ENCODE data around the gene CACNA1G.
A peak's percentile ranks its signal among the peaks of the same experiment; 100 is the strongest.

The CACNA1G gene

DNA sequence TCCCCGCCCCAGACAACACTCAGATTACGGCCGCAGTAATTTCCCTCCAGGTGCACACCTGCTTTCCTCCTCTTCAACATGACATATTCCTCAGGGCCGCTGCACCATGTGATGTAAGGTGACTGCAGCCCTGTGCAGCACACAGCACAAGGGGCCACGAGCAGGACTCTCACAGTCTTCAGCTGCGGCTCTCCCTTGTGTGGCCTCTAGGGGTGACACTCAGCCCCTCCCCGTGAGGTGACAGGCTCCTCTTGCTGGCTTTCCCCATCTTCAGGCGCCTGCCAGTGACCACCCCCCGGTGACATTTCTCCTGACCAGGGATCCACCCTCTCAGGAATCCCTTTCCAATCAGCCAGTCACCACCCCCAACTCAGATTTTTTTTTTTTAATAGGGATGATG is 42.8 kb downstream of the CACNA1G start:
- H3K4me3 Mint-ChIP-seq, result no peak overlapping the region
- H3K27ac Mint-ChIP-seq, result no peak overlapping the region
- no peaks in the 10 kb centered on the region for H3K36me3 Mint-ChIP-seq
- ATAC-seq (replicated peaks), result peak; percentile 65 to 66
- H3K4me1 Mint-ChIP-seq, result peaks cover 0 to 7% of the 10 kb centered on the region in 2 donors
- no peaks in the 10 kb centered on the region for H3K9me3 Mint-ChIP-seq
- H3K27me3 Mint-ChIP-seq, result peaks cover 55 to 60% of the 10 kb centered on the region in 2 donors
- no peak for DNase-seq

GRCh38 chr17:50604513-50604912 is 44.0 kb downstream of the CACNA1G start:
- Mint-ChIP-seq H3K27ac (no peak overlapping the region), H3K4me3 (no peak overlapping the region), H3K9me3 (no peaks in the 10 kb centered on the region), H3K4me1 (no peaks in the 10 kb centered on the region), H3K27me3 (peaks cover 62 to 63% of the 10 kb centered on the region in 2 donors), H3K36me3 (no peaks in the 10 kb centered on the region)
- DNase-seq (no peak), ATAC-seq (replicated peaks) (no peak)

- no peaks in the 10 kb centered on the region for H3K9me3 Mint-ChIP-seq
- ATAC-seq (replicated peaks) (no peak), DNase-seq (no peak)
- H3K4me1 Mint-ChIP-seq, result no peaks in the 10 kb centered on the region
- H3K36me3 Mint-ChIP-seq, result no peaks in the 10 kb centered on the region
- no peak overlapping the region for H3K4me3 Mint-ChIP-seq
- H3K27me3 Mint-ChIP-seq, result peaks cover 63 to 68% of the 10 kb centered on the region in 2 donors
- no peak overlapping the region for H3K27ac Mint-ChIP-seq
These were observed 44.9 kb downstream of the CACNA1G start for GRCh38 chr17:50605429-50605828.

DNA sequence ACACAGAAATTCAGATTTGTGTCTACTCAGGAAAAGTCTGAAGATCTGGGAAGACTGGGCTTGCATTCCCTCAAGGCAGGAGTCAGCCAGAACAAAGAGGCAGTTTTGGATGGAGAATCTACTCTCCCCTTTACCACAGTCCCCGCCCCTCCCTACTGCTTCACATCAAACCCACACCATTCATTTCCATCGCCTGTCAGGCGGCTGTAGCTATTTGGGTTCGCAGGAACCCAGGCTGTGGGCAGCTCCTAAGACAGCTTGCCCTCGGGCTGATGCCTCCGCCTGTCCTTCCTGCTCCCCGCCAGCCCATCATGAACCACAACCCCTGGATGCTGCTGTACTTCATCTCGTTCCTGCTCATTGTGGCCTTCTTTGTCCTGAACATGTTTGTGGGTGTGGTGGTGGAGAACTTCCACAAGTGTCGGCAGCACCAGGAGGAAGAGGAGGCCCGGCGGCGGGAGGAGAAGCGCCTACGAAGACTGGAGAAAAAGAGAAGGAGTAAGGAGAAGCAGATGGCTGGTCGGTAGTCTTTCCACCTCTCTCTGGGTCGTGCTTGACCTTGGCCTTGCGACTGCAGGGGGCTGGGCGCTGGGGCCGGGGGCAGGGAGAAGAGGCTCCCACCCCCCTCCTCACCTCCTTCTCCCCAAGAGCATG is 47.1 kb downstream of the CACNA1G start:
- peaks cover 52 to 62% of the 10 kb centered on the region in 2 donors for H3K27me3 Mint-ChIP-seq
- no peak overlapping the region for H3K4me3 Mint-ChIP-seq
- ATAC-seq (replicated peaks) (no peak), DNase-seq (no peak)
- no peaks in the 10 kb centered on the region for H3K9me3 Mint-ChIP-seq
- H3K27ac Mint-ChIP-seq, result no peak overlapping the region
- no peaks in the 10 kb centered on the region for H3K4me1 Mint-ChIP-seq
- no peaks in the 10 kb centered on the region for H3K36me3 Mint-ChIP-seq

DNA sequence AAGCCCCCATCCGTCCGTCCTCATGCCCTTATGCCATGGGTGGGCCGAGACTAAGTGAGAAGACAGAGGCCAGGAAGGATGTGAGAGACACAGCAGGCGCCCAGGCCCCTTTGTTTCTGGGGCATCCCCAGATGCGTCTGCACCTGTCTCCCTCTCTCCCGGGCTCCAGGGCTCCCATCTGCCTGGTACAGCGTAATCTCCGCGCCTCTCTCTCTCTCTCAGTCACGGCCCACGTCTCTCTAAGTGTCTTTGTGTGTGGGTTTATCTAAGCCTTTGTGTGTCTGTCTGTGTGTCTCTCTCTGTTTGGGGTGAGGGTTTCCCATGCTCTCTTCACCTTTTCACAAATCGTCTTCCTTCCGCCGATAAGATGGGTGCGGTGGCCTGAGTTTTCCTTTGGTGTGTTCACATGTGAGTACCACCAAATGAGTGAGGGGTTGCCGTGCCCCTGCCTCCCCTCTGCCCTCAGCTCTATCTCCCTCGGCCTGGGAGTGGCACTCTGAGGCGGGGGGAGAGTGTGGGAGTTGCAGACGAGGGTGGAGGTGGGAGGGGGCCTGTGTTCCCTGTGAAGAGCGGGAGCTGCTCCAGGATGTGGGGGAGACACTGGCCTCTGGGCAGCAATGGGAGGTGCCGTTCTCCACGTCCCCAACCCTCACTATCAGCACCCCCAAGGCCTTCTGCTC is 48.3 kb downstream of the CACNA1G start:
- Mint-ChIP-seq H3K27ac (no peak overlapping the region), H3K36me3 (no peaks in the 10 kb centered on the region), H3K4me3 (no peak overlapping the region), H3K27me3 (peaks cover 49 to 53% of the 10 kb centered on the region in 2 donors), H3K9me3 (no peaks in the 10 kb centered on the region), H3K4me1 (peaks cover 0 to 3% of the 10 kb centered on the region in 2 donors)
- no peak for ATAC-seq (replicated peaks)
- no peak for DNase-seq

DNA sequence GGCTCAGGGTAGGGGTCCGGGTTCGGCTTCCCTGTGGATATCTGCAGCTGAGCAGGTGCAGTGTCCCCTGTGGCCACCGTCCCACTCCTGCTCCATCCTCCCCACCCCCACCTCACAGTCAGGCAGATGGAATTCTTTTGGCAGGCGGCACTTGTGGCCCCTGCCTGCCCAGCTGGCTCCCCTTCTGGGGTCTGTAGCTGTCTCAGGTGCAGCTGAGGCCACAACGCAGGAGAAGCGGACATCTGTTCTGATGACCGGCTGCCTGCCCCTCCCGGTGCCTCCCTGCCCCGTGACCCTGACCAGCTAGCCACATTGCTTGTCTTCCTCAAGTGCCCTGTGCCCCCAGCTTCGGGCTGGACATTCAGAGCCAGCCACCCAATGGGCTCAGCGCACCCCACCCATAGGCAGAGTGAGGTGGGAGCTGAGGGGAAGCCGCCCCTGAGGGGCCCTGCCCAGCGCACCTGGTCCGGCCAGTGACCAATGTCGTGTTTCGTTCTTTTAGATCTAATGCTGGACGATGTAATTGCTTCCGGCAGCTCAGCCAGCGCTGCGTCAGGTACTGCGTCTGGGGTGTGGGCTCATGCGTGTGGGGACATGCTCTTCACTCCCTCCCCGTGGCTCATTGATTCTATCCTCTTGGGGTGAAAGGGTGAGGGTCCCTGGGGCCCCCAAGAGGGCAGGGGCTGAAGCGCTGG is 49.0 kb downstream of the CACNA1G start:
- peaks cover 49 to 53% of the 10 kb centered on the region in 2 donors for H3K27me3 Mint-ChIP-seq
- no peak overlapping the region for H3K27ac Mint-ChIP-seq
- DNase-seq (no peak), ATAC-seq (replicated peaks) (no peak)
- no peak overlapping the region for H3K4me3 Mint-ChIP-seq
- H3K9me3 Mint-ChIP-seq, result no peaks in the 10 kb centered on the region
- H3K4me1 Mint-ChIP-seq, result peaks cover 1 to 10% of the 10 kb centered on the region in 2 donors
- no peaks in the 10 kb centered on the region for H3K36me3 Mint-ChIP-seq

DNA sequence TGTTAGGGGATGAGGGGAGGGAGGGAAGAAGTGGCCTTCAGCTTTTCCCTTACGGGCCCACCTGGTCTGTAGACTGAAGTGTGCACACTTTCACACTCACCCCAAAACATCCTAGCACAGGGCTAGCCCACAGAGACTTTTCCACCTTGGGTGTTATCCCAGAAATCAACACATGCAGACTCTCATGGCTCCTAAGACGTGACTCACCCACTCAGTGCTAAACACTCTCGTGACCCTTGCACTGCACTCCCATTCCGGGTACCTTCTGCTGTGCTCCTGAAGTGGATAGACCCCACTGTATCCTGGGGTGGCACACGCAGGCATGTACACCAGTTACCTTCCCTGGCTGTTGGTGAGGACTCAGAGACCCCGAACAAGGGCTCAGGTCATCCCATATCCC is 51.1 kb downstream of the CACNA1G start:
- peaks cover 44 to 45% of the 10 kb centered on the region in 2 donors for H3K27me3 Mint-ChIP-seq
- H3K4me3 Mint-ChIP-seq, result no peak overlapping the region
- no peaks in the 10 kb centered on the region for H3K9me3 Mint-ChIP-seq
- H3K4me1 Mint-ChIP-seq, result peaks cover 1 to 13% of the 10 kb centered on the region in 2 donors
- DNase-seq (no peak), ATAC-seq (replicated peaks) (no peak)
- H3K36me3 Mint-ChIP-seq, result no peaks in the 10 kb centered on the region
- no peak overlapping the region for H3K27ac Mint-ChIP-seq

GRCh38 chr17:50612281-50612680 is 51.8 kb downstream of the CACNA1G start:
- ATAC-seq (replicated peaks) (no peak), DNase-seq (no peak)
- H3K4me3 Mint-ChIP-seq, result no peak overlapping the region
- no peaks in the 10 kb centered on the region for H3K9me3 Mint-ChIP-seq
- peaks cover 1 to 13% of the 10 kb centered on the region in 2 donors for H3K4me1 Mint-ChIP-seq
- no peak overlapping the region for H3K27ac Mint-ChIP-seq
- H3K27me3 Mint-ChIP-seq, result peaks cover 41 to 45% of the 10 kb centered on the region in 2 donors
- H3K36me3 Mint-ChIP-seq, result no peaks in the 10 kb centered on the region

- Mint-ChIP-seq H3K27me3 (peaks cover 43 to 50% of the 10 kb centered on the region in 2 donors), H3K4me3 (no peak overlapping the region), H3K36me3 (no peaks in the 10 kb centered on the region), H3K9me3 (no peaks in the 10 kb centered on the region), H3K27ac (no peak overlapping the region), H3K4me1 (peaks cover 1 to 13% of the 10 kb centered on the region in 2 donors)
- no peak for DNase-seq
- ATAC-seq (replicated peaks), result no peak
These were observed 52.8 kb downstream of the CACNA1G start for GRCh38 chr17:50613007-50613992.

DNA sequence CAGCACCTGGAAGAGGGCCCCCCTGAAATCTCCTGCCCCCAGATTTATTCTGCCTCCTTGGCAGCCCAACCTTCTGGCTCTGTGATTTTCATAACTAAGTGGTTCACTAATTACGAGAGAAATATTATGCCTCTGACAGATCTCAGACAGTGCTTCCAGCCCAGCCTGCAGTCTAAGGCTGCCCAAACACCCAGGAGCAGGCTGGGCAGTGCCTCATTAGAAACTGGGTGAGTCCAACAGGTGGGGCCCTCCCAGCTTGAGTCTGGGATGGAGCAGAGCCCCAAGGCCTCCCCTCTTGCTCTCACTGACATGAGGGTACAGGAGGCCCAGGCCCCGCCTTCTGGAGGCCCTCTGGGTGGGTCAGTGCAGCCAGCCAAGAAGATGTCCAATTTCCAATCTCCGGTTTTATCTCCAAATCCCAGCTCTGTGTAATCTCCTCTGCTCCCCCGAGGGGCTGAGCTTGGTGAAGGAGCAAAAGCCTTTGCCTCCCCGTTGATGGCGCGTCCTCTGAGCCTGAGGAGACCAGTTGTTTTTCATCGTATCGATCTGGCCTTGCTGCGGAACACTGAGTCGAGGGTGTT is 54.0 kb downstream of the CACNA1G start:
- Mint-ChIP-seq H3K36me3 (no peaks in the 10 kb centered on the region), H3K9me3 (no peaks in the 10 kb centered on the region), H3K4me3 (no peak overlapping the region), H3K4me1 (peaks cover 3 to 13% of the 10 kb centered on the region in 2 donors), H3K27me3 (peaks cover 49 to 55% of the 10 kb centered on the region in 2 donors), H3K27ac (no peak overlapping the region)
- no peak for ATAC-seq (replicated peaks)
- DNase-seq, result no peak

DNA sequence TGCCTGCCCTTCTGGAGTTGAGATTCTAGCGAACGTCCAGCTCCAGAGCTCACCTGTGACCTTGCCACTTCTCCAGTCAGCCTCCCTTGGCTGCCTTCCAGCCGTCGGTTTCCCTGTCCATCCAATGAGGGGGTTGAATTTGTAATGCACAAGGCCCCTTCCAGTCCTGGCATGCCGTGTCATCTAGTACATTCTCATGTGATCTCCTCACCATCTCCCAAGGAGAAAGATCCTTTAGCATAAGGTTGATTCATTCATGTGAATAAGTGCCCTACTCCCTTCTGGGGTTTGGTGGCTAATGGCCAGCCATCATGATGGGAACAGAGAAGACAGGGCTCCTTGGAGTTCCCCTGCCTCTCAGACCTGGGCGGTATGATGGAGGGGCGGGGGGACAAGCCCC is 55.3 kb downstream of the CACNA1G start:
- Mint-ChIP-seq H3K36me3 (no peaks in the 10 kb centered on the region), H3K27me3 (peaks cover 44 to 60% of the 10 kb centered on the region in 2 donors), H3K4me3 (no peak overlapping the region), H3K27ac (no peak overlapping the region), H3K4me1 (peaks cover 3 to 13% of the 10 kb centered on the region in 2 donors), H3K9me3 (no peaks in the 10 kb centered on the region)
- DNase-seq, result no peak
- ATAC-seq (replicated peaks), result no peak

GRCh38 chr17:50618300-50618699 is 57.8 kb downstream of the CACNA1G start:
- H3K4me3 Mint-ChIP-seq, result no peak overlapping the region
- peaks cover 3 to 19% of the 10 kb centered on the region in 2 donors for H3K4me1 Mint-ChIP-seq
- ATAC-seq (replicated peaks), result no peak
- no peak overlapping the region for H3K27ac Mint-ChIP-seq
- DNase-seq, result no peak
- no peaks in the 10 kb centered on the region for H3K9me3 Mint-ChIP-seq
- no peaks in the 10 kb centered on the region for H3K36me3 Mint-ChIP-seq
- peaks cover 47 to 71% of the 10 kb centered on the region in 2 donors for H3K27me3 Mint-ChIP-seq

DNA sequence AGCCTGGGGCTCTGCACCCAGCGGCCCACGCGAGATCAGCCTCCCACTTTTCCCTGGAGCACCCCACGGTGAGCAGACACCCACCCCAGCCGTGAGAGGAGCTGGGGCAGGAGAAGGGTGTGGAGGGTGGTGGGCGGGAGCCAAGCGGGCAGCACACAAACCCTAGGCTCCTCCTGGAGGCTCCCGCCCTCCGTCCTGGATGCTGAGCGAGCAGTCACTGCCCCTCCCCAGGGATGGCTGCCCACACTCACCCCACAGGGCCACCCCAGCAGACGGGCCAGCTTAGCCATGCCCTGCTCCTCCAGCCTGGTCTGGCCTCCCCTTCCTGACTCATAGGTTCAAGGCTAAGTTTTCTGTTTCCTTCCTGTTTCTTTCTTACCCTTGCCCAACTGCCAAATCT is 58.4 kb downstream of the CACNA1G start:
- H3K36me3 Mint-ChIP-seq, result no peaks in the 10 kb centered on the region
- H3K4me1 Mint-ChIP-seq, result peaks cover 3 to 15% of the 10 kb centered on the region in 2 donors
- DNase-seq, result no peak
- no peak for ATAC-seq (replicated peaks)
- H3K27me3 Mint-ChIP-seq, result peaks cover 50 to 68% of the 10 kb centered on the region in 2 donors
- no peaks in the 10 kb centered on the region for H3K9me3 Mint-ChIP-seq
- H3K4me3 Mint-ChIP-seq, result no peak overlapping the region
- no peak overlapping the region for H3K27ac Mint-ChIP-seq

Data from stimulated activated naive B cell treated with anti-CD40 and anti-IgM and Interleukin-4, amounts not matched to agents 10 μg/mL and 1 μg/mL and 100 μg/mL, for 72 hours (primary cell).